Panc1 (cell line): Measurements from ENCODE around the gene ITSN2. TPM values are rescaled to one million over a fixed set of nuclear protein-coding genes. Genes with fewer than 3 reads are reported as not detected.

Experiments
- ATAC-seq: fragments of 200-7000 bp; cut with Tn5 transposase; 2 replicates; pipeline ENCODE4 v1.9.1; 2020; ENCODE audit warnings: mild to moderate bottlenecking, moderate library complexity
- BruUV-seq: library from RNA; stranded (reverse); fragments of 400-500 nt; replicated peaks from 2 replicates; lab custom pipeline; 2021; lab: Mats Ljungman, UMichigan
- CTCF ChIA-PET: fragments of 300-600 bp; sonication (Branson Sonifier 250); formaldehyde crosslinking; loops from one replicate; lab custom pipeline; 2022; ENCODE audit warnings: antibody characterized with exemption; lab: Charles Lee
- POLR2A ChIA-PET: fragments of 300-600 bp; sonication (Branson Sonifier 250); formaldehyde crosslinking; loops from one replicate; lab custom pipeline; 2022; ENCODE audit warnings: antibody characterized with exemption; lab: Charles Lee
- DNase-seq: peaks from one replicate; pipeline ENCODE4 v3.0.0-alpha.2; 2010; ENCODE audit warnings: low read depth, low spot score
- H3K27ac ChIP-seq: 2 replicates; pipeline ENCODE4 v1.5.1; 2011; ENCODE audit warnings: mild to moderate bottlenecking, low read length, inconsistent platforms
- H3K27me3 ChIP-seq: fragments of 200-500 bp; sonication (Bioruptor generic); 2 replicates; pipeline ENCODE4 v1.6.0; 2014; ENCODE audit warnings: low read length, inconsistent platforms; ENCODE audit not compliant: control insufficient read depth, insufficient read depth
- H3K36me3 ChIP-seq: fragments of 200-500 bp; sonication (Bioruptor generic); 2 replicates; pipeline ENCODE4 v1.5.1; 2014; ENCODE audit warnings: inconsistent platforms, mild to moderate bottlenecking, low read length, moderate library complexity; ENCODE audit not compliant: control insufficient read depth, insufficient read depth
- H3K4me1 ChIP-seq: 2 replicates; pipeline ENCODE4 v1.5.1; 2011; ENCODE audit warnings: inconsistent platforms, mild to moderate bottlenecking, low read length, moderate library complexity; ENCODE audit not compliant: control insufficient read depth, insufficient read depth
- H3K4me3 ChIP-seq, 2 experiments: 2 replicates each; pipeline ENCODE4 v1.5.1; 2011 to 2012; ENCODE audit warnings: low read depth in 2 of 2, low read length in 2 of 2, mild to moderate bottlenecking in 2 of 2, inconsistent platforms in 1 of 2, moderate library complexity in 1 of 2
- H3K9me3 ChIP-seq: fragments of 200-500 bp; sonication (Bioruptor generic); 2 replicates; pipeline ENCODE4 v1.5.1; 2014; ENCODE audit warnings: low read depth, mild to moderate bottlenecking, inconsistent platforms, low read length, moderate library complexity; ENCODE audit not compliant: control insufficient read depth, insufficient read depth
- CTCF ChIP-seq: fragments of 450-650 bp; IDR thresholded peaks from 2 replicates; pipeline ENCODE4 v1.5.1; 2017; ENCODE audit warnings: mild to moderate bottlenecking
- POLR2AphosphoS5 ChIP-seq: IDR thresholded peaks from 2 replicates; pipeline ENCODE4 v1.6.1; 2012; ENCODE audit warnings: mild to moderate bottlenecking, low read depth, low read length, moderate library complexity
- REST ChIP-seq, 2 experiments: IDR thresholded peaks; 2 replicates each; pipeline ENCODE4 v1.6.1; 2011 to 2012; ENCODE audit warnings: low read depth in 2 of 2, control low read depth in 1 of 2, low read length in 1 of 2, mild to moderate bottlenecking in 1 of 2, moderate library complexity in 1 of 2; ENCODE audit not compliant: insufficient read depth in 1 of 2
- SIN3A ChIP-seq: IDR thresholded peaks from 2 replicates; pipeline ENCODE4 v1.6.1; 2012; ENCODE audit warnings: low read depth, mild to moderate bottlenecking, low read length, moderate library complexity, borderline replicate concordance; ENCODE audit not compliant: insufficient read depth
- TCF7L2 ChIP-seq: IDR thresholded peaks from 2 replicates; pipeline ENCODE4 v1.6.1; 2011; ENCODE audit warnings: mild to moderate bottlenecking, low read depth, low read length, inconsistent platforms
- in situ Hi-C: cut with HindIII; loops from 2 replicates; pipeline ENCODE4 v1.10.0; 2016; ENCODE audit warnings: low sequenced_read_pairs, low pct_unique_long_range_greater_than_20kb
- intact Hi-C: fragments of 100-400 bp; cut with micrococcal nuclease; formaldehyde crosslinking; loops from one replicate; pipeline ENCODE4 v1.10.0; 2022; ENCODE audit not compliant: unreplicated experiment
- total RNA-seq: library from RNA; stranded (reverse); gene quantifications from one replicate; pipeline ENCODE4 v1.2.1, GENCODE V29; 2021; ENCODE audit not compliant: unreplicated experiment

ITSN2 gene
- total RNA-seq, 1 experiment from 2014 or later: 57.7 TPM

- Histone ChIP-seq H3K4me1 (no peaks in the 10 kb centered on the region), H3K27me3 (no peaks in the 10 kb centered on the region), H3K9me3 (no peaks in the 10 kb centered on the region), H3K27ac (no peak overlapping the region), H3K36me3 (peaks cover 10% of the 10 kb centered on the region), H3K4me3 (no peak overlapping the region)
- in situ Hi-C loops: no loop called here
- intact Hi-C loops: no loop called here
- POLR2A ChIA-PET: no interaction called here
- no TSS peak for BruUV-seq
- no peak for DNase-seq
- no peak for ATAC-seq
- CTCF ChIA-PET: no interaction called here
- TF ChIP-seq REST (IDR thresholded peaks at IDR 0.05; ENCODE audit: insufficient read depth in 1 of 2, low read depth in 2 of 2, low read length in 1 of 2): no peak
- no peak for TF ChIP-seq CTCF
- TF ChIP-seq SIN3A: no peak
- no peak for TF ChIP-seq POLR2AphosphoS5
Measured at GRCh38 chr2:24265212-24265611, 95.1 kb downstream of the ITSN2 start.

GRCh38 chr2:24262421-24262970, 97.8 kb downstream of the ITSN2 start:
- H3K27ac ChIP-seq: no peak overlapping the region
- H3K4me3 ChIP-seq: no peak overlapping the region
- H3K9me3 ChIP-seq: no peaks in the 10 kb centered on the region
- TF ChIP-seq TCF7L2 (no peak), POLR2AphosphoS5 (no peak), CTCF (no peak), REST (IDR thresholded peaks at IDR 0.05; ENCODE audit: insufficient read depth in 1 of 2, low read depth in 2 of 2, low read length in 1 of 2) (no peak), SIN3A (no peak)
- intact Hi-C loops: no loop called here
- H3K4me1 ChIP-seq: no peaks in the 10 kb centered on the region
- DNase-seq (no peak), ATAC-seq (no peak)
- no TSS peak for BruUV-seq
- H3K27me3 ChIP-seq: no peaks in the 10 kb centered on the region
- in situ Hi-C loops: no loop called here
- CTCF ChIA-PET: no interaction called here
- H3K36me3 ChIP-seq: peaks cover 15% of the 10 kb centered on the region
- POLR2A ChIA-PET: no interaction called here
